Liver (tissue), 9 donors: ENCODE measurements around the gene EZR. TPM values are rescaled to one million over a fixed set of nuclear protein-coding genes. Genes with fewer than 3 reads are reported as not detected.

Experiments used
- DNase-seq: peaks from one replicate; pipeline ENCODE4 v3.0.0-alpha.2; 2017; ENCODE audit warnings: low spot score
- H3K27ac ChIP-seq, 2 donors: one replicate each; pipeline ENCODE4 v1.7.0; 2013; ENCODE audit warnings: inconsistent platforms in 2 of 2, low read length in 2 of 2, control low read depth in 1 of 2, low read depth in 1 of 2, mild to moderate bottlenecking in 1 of 2
- H3K27me3 ChIP-seq, 4 donors: one replicate each; pipeline versions ENCODE4 v1.6.1 to v1.7.0; 2013; ENCODE audit warnings: low read length in 3 of 4, inconsistent platforms in 1 of 4, mild to moderate bottlenecking in 1 of 4, moderate library complexity in 1 of 4; ENCODE audit not compliant: control insufficient read depth in 4 of 4, insufficient read depth in 4 of 4
- H3K36me3 ChIP-seq, 4 donors: one replicate each; pipeline versions ENCODE4 v1.6.1 to v1.7.0; 2013; ENCODE audit warnings: low read length in 3 of 4, mild to moderate bottlenecking in 3 of 4, low read depth in 1 of 4, moderate library complexity in 1 of 4; ENCODE audit not compliant: control insufficient read depth in 4 of 4, insufficient read depth in 3 of 4
- H3K4me1 ChIP-seq, 4 donors: one replicate each; pipeline versions ENCODE4 v1.6.1 to v1.7.0; 2013; ENCODE audit warnings: low read length in 3 of 4, mild to moderate bottlenecking in 3 of 4, moderate library complexity in 1 of 4; ENCODE audit not compliant: control insufficient read depth in 4 of 4, insufficient read depth in 4 of 4
- H3K4me3 ChIP-seq, 3 donors: one replicate each; pipeline versions ENCODE4 v1.6.1 to v1.7.0; 2013; ENCODE audit warnings: low read length in 3 of 3, control low read depth in 1 of 3, low read depth in 1 of 3, mild to moderate bottlenecking in 1 of 3
- H3K9ac ChIP-seq, 2 donors: one replicate each; pipeline ENCODE4 v1.7.0; 2013; ENCODE audit warnings: low read length in 2 of 2, mild to moderate bottlenecking in 2 of 2, moderate library complexity in 2 of 2, control low read depth in 1 of 2, low read depth in 1 of 2
- H3K9me3 ChIP-seq, 4 donors: one replicate each; pipeline versions ENCODE4 v1.6.1 to v1.7.0; 2013; ENCODE audit warnings: low read length in 3 of 4; ENCODE audit not compliant: control insufficient read depth in 4 of 4
- EGR1 ChIP-seq, 2 donors: IDR thresholded peaks; 2 replicates each; pipeline ENCODE4 v1.6.1; 2016 to 2018; ENCODE audit warnings: antibody characterized with exemption in 2 of 2, low read depth in 2 of 2
- FOXA2 ChIP-seq: IDR thresholded peaks from 2 replicates; pipeline ENCODE4 v1.6.1; 2016; ENCODE audit warnings: antibody characterized with exemption
- GABPA ChIP-seq, 2 donors: IDR thresholded peaks in 1 of 2; conservative IDR thresholded peaks in 1 of 2; 2 replicates each; pipeline ENCODE4 v1.6.1; 2016; ENCODE audit warnings: antibody characterized with exemption in 2 of 2, mild to moderate bottlenecking in 1 of 2, moderate library complexity in 1 of 2
- HNF4G ChIP-seq: IDR thresholded peaks from 2 replicates; pipeline ENCODE4 v1.6.1; 2016; ENCODE audit warnings: antibody characterized with exemption
- JUND ChIP-seq, 2 donors: IDR thresholded peaks; 2 replicates each; pipeline ENCODE4 v1.6.1; 2016; ENCODE audit warnings: antibody characterized with exemption in 2 of 2
- NR2F2 ChIP-seq: IDR thresholded peaks from 2 replicates; pipeline ENCODE4 v1.6.1; 2016; ENCODE audit warnings: antibody characterized with exemption
- RAD21 ChIP-seq, 2 donors: IDR thresholded peaks; 2 replicates each; pipeline ENCODE4 v1.6.1; 2016; ENCODE audit warnings: antibody characterized with exemption in 2 of 2, mild to moderate bottlenecking in 2 of 2
- RXRA ChIP-seq, 2 donors: IDR thresholded peaks; 2 replicates each; pipeline ENCODE4 v1.6.1; 2017 to 2018; ENCODE audit warnings: antibody characterized with exemption in 2 of 2, mild to moderate bottlenecking in 1 of 2
- SP1 ChIP-seq: IDR thresholded peaks from 2 replicates; pipeline ENCODE4 v1.6.1; 2018; ENCODE audit warnings: antibody characterized with exemption, mild to moderate bottlenecking
- TAF1 ChIP-seq: conservative IDR thresholded peaks from 2 replicates; pipeline ENCODE4 v1.6.1; 2016; ENCODE audit warnings: antibody characterized with exemption, mild to moderate bottlenecking
- WGBS: extraction: QIAGEN DNeasy Blood & Tissue Kit; methylation state at CpG from one replicate; pipeline ENCODE4 v1.1.7; 2013; 5-methylcytosine and 5-hydroxymethylcytosine counted together
- polyA plus RNA-seq, 2 donors: library from polyadenylated mRNA; stranded (reverse) in 1 of 2; unstranded in 1 of 2; fragments of 200-250 nt in 1 of 2; fragments of >200 nt in 1 of 2; fragmentation: Nextera tagmentation in 1 of 2; extraction: Ambion mirVana in 1 of 2; gene quantifications; one replicate each; pipeline versions ENCODE4 v1.2.1 to v1.2.3, GENCODE V29; 2013 to 2015
- total RNA-seq, 2 donors: library from RNA; depleted of rRNA; stranded (reverse); fragments of >200 nt; gene quantifications; one replicate each; pipeline ENCODE4 v1.2.3, GENCODE V29; 2014
- TF ChIP-seq, protein P1 (sequence below): IDR thresholded peaks from 2 replicates; pipeline ENCODE4 v1.6.1; 2016; ENCODE audit warnings: antibody characterized with exemption, mild to moderate bottlenecking
- TF ChIP-seq, protein P2 (sequence below): fragments of 150-350 bp; IDR thresholded peaks from 2 replicates; pipeline ENCODE4 v1.5.1; 2017; ENCODE audit warnings: improper control_type of control experiment, low read depth, low read length; ENCODE audit not compliant: missing input control
- TF ChIP-seq, protein P3 (sequence below): IDR thresholded peaks from 2 replicates; pipeline ENCODE4 v1.6.1; 2016; ENCODE audit warnings: antibody characterized with exemption
- TF ChIP-seq, protein P4 (sequence below): IDR thresholded peaks from 2 replicates; pipeline ENCODE4 v1.6.1; 2016; ENCODE audit warnings: antibody characterized with exemption
- donor health status: healthy.
- donor health status: healthy.
- donor health status: healthy.
- donor health status: healthy.
- donor health status: healthy.

The EZR gene
- total and polyA plus RNA-seq, 4 donors = 22.0 to 35.4 (median 25.4) TPM

DNA sequence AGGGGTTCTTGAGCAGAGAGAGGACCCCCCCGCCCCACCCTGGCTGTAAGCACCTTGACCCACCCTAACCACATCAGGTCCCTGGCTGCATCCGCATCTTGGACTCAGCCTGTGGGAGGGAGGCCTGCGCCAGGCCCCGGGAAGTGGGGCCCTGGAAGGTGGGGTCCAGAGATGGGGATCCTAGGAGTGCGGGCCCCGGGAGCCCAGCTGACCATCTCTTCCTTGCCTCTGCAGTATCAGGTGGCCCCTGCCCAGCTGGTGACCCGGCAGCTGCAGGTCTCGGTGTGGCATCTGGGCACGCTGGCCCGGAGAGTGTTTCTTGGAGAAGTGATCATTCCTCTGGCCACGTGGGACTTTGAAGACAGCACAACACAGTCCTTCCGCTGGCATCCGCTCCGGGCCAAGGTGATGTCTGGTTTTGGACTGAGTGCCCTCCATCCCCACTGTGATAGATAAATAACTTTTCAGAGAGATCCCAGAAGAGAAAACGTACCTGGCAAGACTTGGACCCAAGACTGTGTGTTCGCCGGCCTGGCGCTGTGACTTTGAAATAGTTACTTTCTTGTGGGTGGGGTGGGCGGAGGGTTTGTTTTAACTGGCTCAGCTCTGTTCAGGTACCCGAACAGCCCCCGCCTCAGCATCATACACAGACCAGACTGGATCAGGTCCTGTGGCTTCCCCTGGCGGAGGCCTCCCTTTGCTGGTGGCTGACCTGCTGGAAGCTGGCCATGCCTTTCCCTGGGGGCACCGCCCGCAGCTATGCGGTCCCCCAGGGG, 62.0 kb downstream of the EZR start:
- Histone ChIP-seq H3K27me3 (no peaks in the 10 kb centered on the region), H3K9ac (no peak overlapping the region), H3K36me3 (no peaks in the 10 kb centered on the region), H3K27ac (no peak overlapping the region), H3K4me3 (no peak overlapping the region), H3K9me3 (no peaks in the 10 kb centered on the region), H3K4me1 (peaks cover 0 to 4% (median 0%) of the 10 kb centered on the region in 4 donors)
- no peak for DNase-seq
- 88% methylated on average over 25 of the region's 25 CpGs for WGBS
- TF ChIP-seq HNF4G (no peak), NR2F2 (no peak)
- TF ChIP-seq, protein P1, sequence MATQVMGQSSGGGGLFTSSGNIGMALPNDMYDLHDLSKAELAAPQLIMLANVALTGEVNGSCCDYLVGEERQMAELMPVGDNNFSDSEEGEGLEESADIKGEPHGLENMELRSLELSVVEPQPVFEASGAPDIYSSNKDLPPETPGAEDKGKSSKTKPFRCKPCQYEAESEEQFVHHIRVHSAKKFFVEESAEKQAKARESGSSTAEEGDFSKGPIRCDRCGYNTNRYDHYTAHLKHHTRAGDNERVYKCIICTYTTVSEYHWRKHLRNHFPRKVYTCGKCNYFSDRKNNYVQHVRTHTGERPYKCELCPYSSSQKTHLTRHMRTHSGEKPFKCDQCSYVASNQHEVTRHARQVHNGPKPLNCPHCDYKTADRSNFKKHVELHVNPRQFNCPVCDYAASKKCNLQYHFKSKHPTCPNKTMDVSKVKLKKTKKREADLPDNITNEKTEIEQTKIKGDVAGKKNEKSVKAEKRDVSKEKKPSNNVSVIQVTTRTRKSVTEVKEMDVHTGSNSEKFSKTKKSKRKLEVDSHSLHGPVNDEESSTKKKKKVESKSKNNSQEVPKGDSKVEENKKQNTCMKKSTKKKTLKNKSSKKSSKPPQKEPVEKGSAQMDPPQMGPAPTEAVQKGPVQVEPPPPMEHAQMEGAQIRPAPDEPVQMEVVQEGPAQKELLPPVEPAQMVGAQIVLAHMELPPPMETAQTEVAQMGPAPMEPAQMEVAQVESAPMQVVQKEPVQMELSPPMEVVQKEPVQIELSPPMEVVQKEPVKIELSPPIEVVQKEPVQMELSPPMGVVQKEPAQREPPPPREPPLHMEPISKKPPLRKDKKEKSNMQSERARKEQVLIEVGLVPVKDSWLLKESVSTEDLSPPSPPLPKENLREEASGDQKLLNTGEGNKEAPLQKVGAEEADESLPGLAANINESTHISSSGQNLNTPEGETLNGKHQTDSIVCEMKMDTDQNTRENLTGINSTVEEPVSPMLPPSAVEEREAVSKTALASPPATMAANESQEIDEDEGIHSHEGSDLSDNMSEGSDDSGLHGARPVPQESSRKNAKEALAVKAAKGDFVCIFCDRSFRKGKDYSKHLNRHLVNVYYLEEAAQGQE = no peak
- TF ChIP-seq, protein P2, sequence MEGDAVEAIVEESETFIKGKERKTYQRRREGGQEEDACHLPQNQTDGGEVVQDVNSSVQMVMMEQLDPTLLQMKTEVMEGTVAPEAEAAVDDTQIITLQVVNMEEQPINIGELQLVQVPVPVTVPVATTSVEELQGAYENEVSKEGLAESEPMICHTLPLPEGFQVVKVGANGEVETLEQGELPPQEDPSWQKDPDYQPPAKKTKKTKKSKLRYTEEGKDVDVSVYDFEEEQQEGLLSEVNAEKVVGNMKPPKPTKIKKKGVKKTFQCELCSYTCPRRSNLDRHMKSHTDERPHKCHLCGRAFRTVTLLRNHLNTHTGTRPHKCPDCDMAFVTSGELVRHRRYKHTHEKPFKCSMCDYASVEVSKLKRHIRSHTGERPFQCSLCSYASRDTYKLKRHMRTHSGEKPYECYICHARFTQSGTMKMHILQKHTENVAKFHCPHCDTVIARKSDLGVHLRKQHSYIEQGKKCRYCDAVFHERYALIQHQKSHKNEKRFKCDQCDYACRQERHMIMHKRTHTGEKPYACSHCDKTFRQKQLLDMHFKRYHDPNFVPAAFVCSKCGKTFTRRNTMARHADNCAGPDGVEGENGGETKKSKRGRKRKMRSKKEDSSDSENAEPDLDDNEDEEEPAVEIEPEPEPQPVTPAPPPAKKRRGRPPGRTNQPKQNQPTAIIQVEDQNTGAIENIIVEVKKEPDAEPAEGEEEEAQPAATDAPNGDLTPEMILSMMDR = no peak
- TF ChIP-seq, protein P3, sequence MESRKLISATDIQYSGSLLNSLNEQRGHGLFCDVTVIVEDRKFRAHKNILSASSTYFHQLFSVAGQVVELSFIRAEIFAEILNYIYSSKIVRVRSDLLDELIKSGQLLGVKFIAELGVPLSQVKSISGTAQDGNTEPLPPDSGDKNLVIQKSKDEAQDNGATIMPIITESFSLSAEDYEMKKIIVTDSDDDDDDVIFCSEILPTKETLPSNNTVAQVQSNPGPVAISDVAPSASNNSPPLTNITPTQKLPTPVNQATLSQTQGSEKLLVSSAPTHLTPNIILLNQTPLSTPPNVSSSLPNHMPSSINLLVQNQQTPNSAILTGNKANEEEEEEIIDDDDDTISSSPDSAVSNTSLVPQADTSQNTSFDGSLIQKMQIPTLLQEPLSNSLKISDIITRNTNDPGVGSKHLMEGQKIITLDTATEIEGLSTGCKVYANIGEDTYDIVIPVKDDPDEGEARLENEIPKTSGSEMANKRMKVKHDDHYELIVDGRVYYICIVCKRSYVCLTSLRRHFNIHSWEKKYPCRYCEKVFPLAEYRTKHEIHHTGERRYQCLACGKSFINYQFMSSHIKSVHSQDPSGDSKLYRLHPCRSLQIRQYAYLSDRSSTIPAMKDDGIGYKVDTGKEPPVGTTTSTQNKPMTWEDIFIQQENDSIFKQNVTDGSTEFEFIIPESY = no peak

DNA sequence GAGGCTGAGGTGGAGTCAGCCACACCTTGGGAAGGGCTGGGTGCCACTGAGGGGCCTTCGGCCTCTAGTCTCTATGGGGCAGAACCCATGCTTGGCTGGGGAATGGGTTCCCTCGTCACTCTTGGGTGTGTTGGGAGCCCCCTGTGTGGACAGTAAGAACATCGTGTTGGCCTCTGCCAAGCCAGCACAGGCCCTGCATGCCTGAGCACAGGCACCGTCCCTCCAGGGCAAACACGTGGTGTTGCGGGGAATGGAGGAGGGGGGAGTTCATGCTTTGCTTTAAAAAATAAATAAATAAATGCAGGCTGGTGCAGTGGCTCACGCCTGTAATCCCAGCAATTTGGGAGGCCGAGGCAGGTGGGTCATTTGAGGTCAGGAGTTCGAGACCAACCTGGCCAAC, 63.0 kb downstream of the EZR start:
- no peaks in the 10 kb centered on the region for H3K27me3 ChIP-seq
- no peak overlapping the region for H3K9ac ChIP-seq
- no peaks in the 10 kb centered on the region for H3K9me3 ChIP-seq
- H3K4me3 ChIP-seq = no peak overlapping the region
- H3K27ac ChIP-seq = no peak overlapping the region
- no peak for DNase-seq
- H3K4me1 ChIP-seq = peaks cover 0 to 4% (median 0%) of the 10 kb centered on the region in 4 donors
- H3K36me3 ChIP-seq = no peaks in the 10 kb centered on the region
- WGBS = 94% methylated on average over 9 of the region's 9 CpGs
- TF ChIP-seq, protein P3 = no peak
- TF ChIP-seq RXRA (IDR thresholded peaks at IDR 0.05) (no peak), HNF4G (no peak), NR2F2 (no peak), TAF1 (no peak), FOXA2 (no peak), EGR1 (IDR thresholded peaks at IDR 0.05; ENCODE audit: low read depth in 2 of 2) (no peak), RAD21 (IDR thresholded peaks at IDR 0.05) (no peak), GABPA (IDR thresholded peaks at IDR 0.05 in 1 of 2, conservative IDR thresholded peaks at IDR 0.05 in 1 of 2) (no peak), SP1 (no peak), JUND (IDR thresholded peaks at IDR 0.05) (no peak)
- TF ChIP-seq, protein P1 = no peak
- TF ChIP-seq, protein P2 = no peak
- TF ChIP-seq, protein P4, sequence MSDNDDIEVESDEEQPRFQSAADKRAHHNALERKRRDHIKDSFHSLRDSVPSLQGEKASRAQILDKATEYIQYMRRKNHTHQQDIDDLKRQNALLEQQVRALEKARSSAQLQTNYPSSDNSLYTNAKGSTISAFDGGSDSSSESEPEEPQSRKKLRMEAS = no peak
